Lung (tissue), 12 donors: ENCODE data around the gene ARHGAP31. TPM values are rescaled to one million over a fixed set of nuclear protein-coding genes. Genes with fewer than 3 reads are reported as not detected.

Experiments
- ATAC-seq: fragments of 200-7000 bp; cut with Tn5 transposase; one replicate; pipeline ENCODE4 v1.9.1; 2020; ENCODE audit warnings: moderate number of reproducible peaks; ENCODE audit not compliant: insufficient read depth, low FRiP score
- DNase-seq, 3 donors: peaks; one replicate each; pipeline ENCODE4 v3.0.0-alpha.2; 2013 to 2017
- H3K27ac ChIP-seq, 2 donors: one replicate each; pipeline ENCODE4 v1.5.1; 2013; ENCODE audit warnings: mild to moderate bottlenecking in 2 of 2, moderate library complexity in 2 of 2, control low read depth in 1 of 2, inconsistent platforms in 1 of 2, low read depth in 1 of 2, low read length in 1 of 2
- H3K27me3 ChIP-seq, 3 donors: one replicate each; pipeline ENCODE4 v1.5.1; 2013; ENCODE audit warnings: low read length in 2 of 3; ENCODE audit not compliant: control insufficient read depth in 3 of 3, insufficient read depth in 3 of 3
- H3K36me3 ChIP-seq, 4 donors: one replicate each; pipeline ENCODE4 v1.5.1; 2013; ENCODE audit warnings: low read length in 4 of 4, mild to moderate bottlenecking in 1 of 4, moderate library complexity in 1 of 4; ENCODE audit not compliant: control insufficient read depth in 4 of 4, insufficient read depth in 4 of 4
- H3K4me1 ChIP-seq, 5 donors: one replicate each; pipeline ENCODE4 v1.5.1; 2013; ENCODE audit warnings: low read length in 5 of 5, mild to moderate bottlenecking in 2 of 5, moderate library complexity in 1 of 5; ENCODE audit not compliant: control insufficient read depth in 5 of 5, insufficient read depth in 5 of 5
- H3K4me3 ChIP-seq: one replicate; pipeline ENCODE4 v1.5.1; 2013; ENCODE audit warnings: mild to moderate bottlenecking, control low read depth, moderate library complexity
- H3K9ac ChIP-seq, 2 donors: one replicate each; pipeline ENCODE4 v1.5.1; 2013; ENCODE audit warnings: low read length in 2 of 2, control low read depth in 1 of 2; ENCODE audit not compliant: insufficient read depth in 1 of 2
- H3K9me3 ChIP-seq, 4 donors: one replicate each; pipeline ENCODE4 v1.5.1; 2013; ENCODE audit warnings: low read length in 3 of 4, mild to moderate bottlenecking in 1 of 4, moderate library complexity in 1 of 4; ENCODE audit not compliant: control insufficient read depth in 4 of 4, insufficient read depth in 3 of 4
- WGBS, 2 donors: extraction: QIAGEN DNeasy Blood & Tissue Kit; methylation state at CpG; one replicate each; pipeline ENCODE4 v1.1.7; 2013; 5-methylcytosine and 5-hydroxymethylcytosine counted together
- polyA plus RNA-seq, 2 donors: library from polyadenylated mRNA; stranded (reverse); fragments of 200-250 nt; gene quantifications; one replicate each; pipeline ENCODE4 v1.2.1, GENCODE V29; 2013
- total RNA-seq, 2 donors: library from RNA; depleted of rRNA in 1 of 2; stranded (reverse); fragments of >200 nt in 1 of 2; gene quantifications; one replicate each; pipeline ENCODE4 v1.2.1, GENCODE V29; 2014 to 2021
- TF ChIP-seq, protein P1 (sequence below): IDR thresholded peaks from 2 replicates; pipeline ENCODE4 v1.5.1; 2012; ENCODE audit warnings: mild to moderate bottlenecking; ENCODE audit errors: control extremely low read depth, extremely low read depth
- donor health status: control.
- donor health status: control.
- donor health status: Bipolar disorder and iron deficiency.
- donor health status: healthy.
- donor health status: DM: yes; HTN: yes; CAD: no.

Gene ARHGAP31
- total and polyA plus RNA-seq, 4 donors: 11.6 to 58.5 (median 31.7) TPM

DNA sequence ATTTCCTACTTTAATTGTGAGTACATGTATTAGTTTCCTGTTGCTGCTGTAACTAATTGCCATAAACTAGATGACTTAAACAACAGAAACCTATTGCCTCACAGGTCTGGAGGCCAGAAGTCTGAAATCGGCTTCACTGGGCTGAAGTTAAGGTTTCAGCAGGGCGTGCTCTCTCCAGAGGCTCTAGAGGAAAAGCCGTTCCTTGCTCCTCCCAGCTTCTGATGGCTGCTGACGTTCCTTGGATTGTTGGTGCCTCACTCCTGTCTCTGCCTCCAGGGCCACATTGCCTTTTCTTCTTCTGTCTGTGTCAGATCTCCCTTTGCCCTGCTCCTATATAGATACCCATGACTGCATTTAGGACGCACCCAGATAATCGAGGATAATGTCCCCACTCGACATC lies 80.9 kb downstream of the ARHGAP31 start:
- Histone ChIP-seq H3K36me3 (peaks cover 3 to 19% (median 4%) of the 10 kb centered on the region in 4 donors), H3K9me3 (no peaks in the 10 kb centered on the region), H3K9ac (no peak overlapping the region), H3K4me1 (peaks cover 0 to 1% (median 0%) of the 10 kb centered on the region in 5 donors), H3K4me3 (no peak overlapping the region), H3K27me3 (no peaks in the 10 kb centered on the region), H3K27ac (no peak overlapping the region)
- ATAC-seq: no peak
- no peak for DNase-seq
- TF ChIP-seq, protein P1, sequence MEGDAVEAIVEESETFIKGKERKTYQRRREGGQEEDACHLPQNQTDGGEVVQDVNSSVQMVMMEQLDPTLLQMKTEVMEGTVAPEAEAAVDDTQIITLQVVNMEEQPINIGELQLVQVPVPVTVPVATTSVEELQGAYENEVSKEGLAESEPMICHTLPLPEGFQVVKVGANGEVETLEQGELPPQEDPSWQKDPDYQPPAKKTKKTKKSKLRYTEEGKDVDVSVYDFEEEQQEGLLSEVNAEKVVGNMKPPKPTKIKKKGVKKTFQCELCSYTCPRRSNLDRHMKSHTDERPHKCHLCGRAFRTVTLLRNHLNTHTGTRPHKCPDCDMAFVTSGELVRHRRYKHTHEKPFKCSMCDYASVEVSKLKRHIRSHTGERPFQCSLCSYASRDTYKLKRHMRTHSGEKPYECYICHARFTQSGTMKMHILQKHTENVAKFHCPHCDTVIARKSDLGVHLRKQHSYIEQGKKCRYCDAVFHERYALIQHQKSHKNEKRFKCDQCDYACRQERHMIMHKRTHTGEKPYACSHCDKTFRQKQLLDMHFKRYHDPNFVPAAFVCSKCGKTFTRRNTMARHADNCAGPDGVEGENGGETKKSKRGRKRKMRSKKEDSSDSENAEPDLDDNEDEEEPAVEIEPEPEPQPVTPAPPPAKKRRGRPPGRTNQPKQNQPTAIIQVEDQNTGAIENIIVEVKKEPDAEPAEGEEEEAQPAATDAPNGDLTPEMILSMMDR: no peak
- 91 to 97% methylated on average over 7 of the region's 7 CpGs for WGBS, 2 donors

DNA sequence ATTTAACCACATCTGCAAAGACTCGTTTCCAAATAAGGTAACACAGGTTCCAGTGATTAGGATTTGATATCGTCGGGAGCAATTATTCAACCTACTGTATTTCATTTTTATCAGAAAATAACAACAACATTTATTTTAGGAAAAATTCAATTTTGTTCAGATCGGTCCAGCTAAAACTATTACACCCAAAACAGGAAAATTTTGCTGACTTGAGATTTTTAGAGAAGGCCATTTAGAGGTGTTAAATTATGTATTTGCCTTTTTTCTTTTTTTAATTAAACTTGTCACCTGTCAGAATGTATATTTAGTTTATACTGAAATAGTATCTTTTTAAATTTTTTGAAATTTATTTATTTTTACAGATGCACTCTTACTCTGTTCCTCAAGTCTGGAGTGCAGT lies 81.3 kb downstream of the ARHGAP31 start:
- WGBS, 2 donors: 97 to 98% methylated on average over 4 of the region's 4 CpGs
- no peak overlapping the region for H3K4me3 ChIP-seq
- H3K4me1 ChIP-seq: peaks cover 0 to 1% (median 0%) of the 10 kb centered on the region in 5 donors
- peaks cover 3 to 21% (median 4%) of the 10 kb centered on the region in 4 donors for H3K36me3 ChIP-seq
- H3K9me3 ChIP-seq: no peaks in the 10 kb centered on the region
- TF ChIP-seq, protein P1: no peak
- H3K27me3 ChIP-seq: no peaks in the 10 kb centered on the region
- ATAC-seq: no peak
- no peak overlapping the region for H3K9ac ChIP-seq
- H3K27ac ChIP-seq: no peak overlapping the region
- no peak for DNase-seq

DNA sequence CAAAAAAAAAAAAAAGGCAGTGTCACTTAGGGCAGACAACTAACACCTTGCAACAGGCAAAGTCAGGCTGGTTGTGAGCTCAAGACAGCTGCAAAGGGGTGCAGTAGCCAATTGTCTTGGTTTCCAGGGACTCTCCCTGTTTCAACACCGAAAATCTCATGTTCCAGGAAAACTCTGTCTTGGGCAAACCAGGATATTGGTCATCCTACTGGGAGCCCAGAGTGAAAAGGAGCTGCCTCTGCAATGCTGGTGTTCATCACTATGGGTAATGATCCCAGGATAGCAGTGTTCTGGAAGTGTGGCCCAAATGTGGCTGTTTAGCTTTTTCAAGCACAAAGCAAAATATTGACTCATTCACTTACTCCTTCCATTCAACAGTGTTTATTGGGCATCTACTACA lies 82.6 kb downstream of the ARHGAP31 start:
- 88 to 90% methylated on average over 1 of the region's 1 CpG for WGBS, 2 donors
- ATAC-seq: no peak

More for the DNA sequence above, 82.6 kb downstream of the ARHGAP31 start:
- H3K27ac ChIP-seq: no peak overlapping the region
- peaks cover 9 to 30% (median 11%) of the 10 kb centered on the region in 4 donors for H3K36me3 ChIP-seq
- H3K9me3 ChIP-seq: no peaks in the 10 kb centered on the region
- H3K9ac ChIP-seq: no peak overlapping the region
- TF ChIP-seq, protein P1: no peak
- no peak for DNase-seq
- H3K4me1 ChIP-seq: peaks cover 0 to 1% (median 0%) of the 10 kb centered on the region in 5 donors
- H3K27me3 ChIP-seq: no peaks in the 10 kb centered on the region
- no peak overlapping the region for H3K4me3 ChIP-seq
